RWPE1 (cell line): ENCODE results near the gene SNX33.
"Not testable (repeated sequence)": the region's sequence is repeated elsewhere in the genome, so short reads cannot be mapped to it uniquely, and the experiment has no call there.

ENCODE experiments used
- CTCF ChIA-PET: fragments of 350-600 bp; sonication (Branson Sonifier 250); formaldehyde crosslinking; extraction: SDS; loops from one replicate; lab custom pipeline; 2021; lab: Yijun Ruan, JAX
- POLR2A ChIA-PET: fragments of 400-600 bp; formaldehyde crosslinking; extraction: SDS; loops from one replicate; lab custom pipeline; 2020; ENCODE audit warnings: antibody characterized with exemption; ENCODE audit not compliant: low non-redundant PET; lab: Yijun Ruan, JAX
- DNase-seq: peaks from one replicate; pipeline ENCODE4 v3.0.0; 2012; ENCODE audit warnings: low spot score
- H3K27ac ChIP-seq: fragments of 450-650 bp; 2 replicates; pipeline ENCODE4 v1.5.1; 2017
- TF ChIP-seq, protein P1 (sequence below): fragments of 450-650 bp; conservative IDR thresholded peaks from 2 replicates; pipeline ENCODE4 v1.5.1; 2017; ENCODE audit warnings: low read depth, mild to moderate bottlenecking

SNX33 gene

DNA sequence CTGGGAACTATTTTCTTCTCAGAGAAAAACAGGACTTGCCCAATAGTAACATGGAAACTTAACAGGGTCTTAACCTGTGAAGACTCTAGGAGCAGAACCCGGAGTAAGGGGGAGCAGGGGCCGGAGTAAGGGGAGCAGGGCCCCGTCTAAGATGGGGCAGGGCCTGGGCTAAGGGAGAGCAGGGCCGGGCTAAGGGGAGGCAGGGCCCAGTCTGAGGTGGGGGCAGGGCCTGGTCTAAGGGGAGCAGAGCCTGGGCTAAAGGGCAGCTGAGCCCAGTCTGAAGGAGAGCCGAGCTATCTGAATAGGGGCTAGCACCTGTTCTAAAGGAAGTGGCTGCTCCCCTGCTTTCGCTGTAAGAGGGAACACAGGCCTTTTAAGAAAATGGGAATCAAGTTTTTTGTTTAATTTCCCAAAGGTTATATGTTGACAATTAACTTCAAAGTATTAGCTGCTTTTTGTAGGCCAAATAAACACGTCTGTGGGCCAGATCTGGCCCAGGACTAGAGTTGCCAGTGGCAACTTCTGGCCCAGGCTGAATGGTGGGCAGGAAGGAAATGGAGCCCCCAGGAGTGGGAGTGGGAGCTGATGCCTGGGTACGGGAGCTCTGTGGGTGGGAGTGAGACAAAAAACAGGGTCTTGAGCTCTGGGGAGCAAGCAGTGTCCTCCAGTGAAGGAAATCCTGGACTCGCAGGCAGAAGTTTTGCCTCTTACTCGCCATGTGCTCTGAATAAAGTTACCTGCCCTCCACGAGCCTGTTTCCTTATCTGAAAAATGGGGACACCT, 32.5 kb downstream of the SNX33 start:
- CTCF ChIA-PET: interaction anchor here (0.7 to 0.9 kb wide), 3 partner anchors 13 to 160 kb away, joined by 4 to 6 read pairs (median 4); no protein-coding TSS in a partner anchor

DNA sequence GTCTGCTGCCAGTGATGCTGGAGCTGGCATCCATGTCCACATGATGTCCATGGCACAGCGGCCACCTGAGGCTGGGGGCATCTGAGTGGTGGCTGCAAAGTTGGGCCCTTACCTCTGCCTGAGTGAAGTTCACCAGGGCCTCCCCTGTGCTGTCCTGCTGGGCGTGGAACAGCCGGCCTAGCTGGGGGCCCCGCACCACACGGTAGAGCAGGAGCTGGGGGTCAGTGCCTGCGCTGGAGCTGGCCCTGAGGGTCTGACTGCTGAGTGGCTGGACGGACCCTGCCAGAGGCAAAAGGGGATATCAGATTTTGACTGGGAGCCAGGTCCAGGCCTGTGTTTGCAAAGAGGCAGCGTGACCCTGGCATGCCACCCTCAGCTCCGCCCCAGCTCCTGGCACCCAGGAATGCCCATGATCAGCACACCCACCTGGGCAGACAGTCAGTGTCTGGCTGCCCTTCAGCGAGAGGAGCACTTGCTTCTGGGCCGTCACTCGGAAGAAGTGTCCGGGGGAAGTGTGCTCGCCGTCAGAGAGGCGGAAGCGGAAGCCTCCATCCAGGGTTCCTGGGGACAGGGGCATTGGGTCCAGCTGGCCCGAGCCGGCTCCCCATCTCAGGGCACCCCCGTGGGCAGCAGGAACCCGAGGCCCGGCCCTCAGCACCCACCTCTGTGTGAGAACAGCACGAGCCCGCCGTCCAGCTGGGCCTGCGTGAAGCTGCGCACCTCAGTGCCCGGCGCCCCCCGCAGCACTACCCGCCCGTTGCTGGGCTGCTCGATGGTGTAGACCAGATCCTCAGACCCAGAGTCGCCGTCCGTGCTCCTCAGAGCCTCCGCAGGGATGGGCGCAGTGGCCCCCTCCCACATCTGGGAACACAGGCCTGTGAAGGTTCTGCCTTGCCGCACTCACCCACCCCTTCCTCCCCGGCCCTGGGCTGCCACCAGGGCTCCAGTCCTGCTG, 34.7 kb downstream of the SNX33 start:
- TF ChIP-seq, protein P1, sequence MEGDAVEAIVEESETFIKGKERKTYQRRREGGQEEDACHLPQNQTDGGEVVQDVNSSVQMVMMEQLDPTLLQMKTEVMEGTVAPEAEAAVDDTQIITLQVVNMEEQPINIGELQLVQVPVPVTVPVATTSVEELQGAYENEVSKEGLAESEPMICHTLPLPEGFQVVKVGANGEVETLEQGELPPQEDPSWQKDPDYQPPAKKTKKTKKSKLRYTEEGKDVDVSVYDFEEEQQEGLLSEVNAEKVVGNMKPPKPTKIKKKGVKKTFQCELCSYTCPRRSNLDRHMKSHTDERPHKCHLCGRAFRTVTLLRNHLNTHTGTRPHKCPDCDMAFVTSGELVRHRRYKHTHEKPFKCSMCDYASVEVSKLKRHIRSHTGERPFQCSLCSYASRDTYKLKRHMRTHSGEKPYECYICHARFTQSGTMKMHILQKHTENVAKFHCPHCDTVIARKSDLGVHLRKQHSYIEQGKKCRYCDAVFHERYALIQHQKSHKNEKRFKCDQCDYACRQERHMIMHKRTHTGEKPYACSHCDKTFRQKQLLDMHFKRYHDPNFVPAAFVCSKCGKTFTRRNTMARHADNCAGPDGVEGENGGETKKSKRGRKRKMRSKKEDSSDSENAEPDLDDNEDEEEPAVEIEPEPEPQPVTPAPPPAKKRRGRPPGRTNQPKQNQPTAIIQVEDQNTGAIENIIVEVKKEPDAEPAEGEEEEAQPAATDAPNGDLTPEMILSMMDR: no peak
- H3K27ac ChIP-seq: peak overlapping the region; percentile 53
- CTCF ChIA-PET: interaction anchor here (0.9 to 2.4 kb wide), 6 partner anchors 11 to 43 kb away, joined by 3 to 18 read pairs (median 4); partner anchors contain the start of genes IMP3 and SNX33
- POLR2A ChIA-PET: interaction anchor here (1.1 kb wide), 1 partner anchor 43 kb away, joined by 3 read pairs; the partner anchor contains the start of gene IMP3
- no peak for DNase-seq

More for the DNA sequence above, 32.5 kb downstream of the SNX33 start:
- TF ChIP-seq, protein P1: no peak
- POLR2A ChIA-PET: no interaction called here
- peak overlapping the region; percentile 53 for H3K27ac ChIP-seq
- DNase-seq: no peak

DNA sequence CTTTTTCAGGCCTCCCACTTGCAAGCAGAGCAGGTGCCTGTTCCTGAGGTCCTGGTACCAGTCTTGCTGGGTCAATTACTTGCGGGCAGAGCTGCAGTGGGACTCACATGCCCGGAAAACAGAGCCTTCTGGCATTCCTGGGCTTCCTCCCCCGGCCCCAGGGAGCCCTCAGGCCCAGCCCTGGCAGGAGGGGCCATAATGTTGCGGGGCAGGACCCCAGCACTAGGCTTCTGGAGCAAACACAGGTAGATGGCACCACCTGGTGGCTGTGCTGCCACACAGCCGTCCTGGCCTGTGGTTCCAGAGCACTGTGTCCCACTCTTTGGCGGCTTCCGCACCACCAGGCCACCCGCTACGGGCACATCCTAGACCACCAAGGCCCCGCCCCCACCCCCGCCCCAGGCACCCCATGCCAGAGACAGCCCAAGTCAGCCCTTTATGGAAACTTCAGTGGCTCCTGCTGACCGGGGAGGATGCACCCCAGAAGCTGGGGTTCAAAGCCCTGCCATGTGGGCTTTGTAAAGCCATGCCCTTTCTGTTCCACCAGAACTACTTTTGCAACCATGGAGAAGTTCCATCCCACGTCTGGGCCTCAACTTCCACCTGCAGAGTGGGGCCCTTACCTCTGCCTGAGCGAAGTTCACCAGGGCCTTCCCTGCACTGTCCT, 36.1 kb downstream of the SNX33 start:
- peak overlapping the region; percentile 53 for H3K27ac ChIP-seq
- CTCF ChIA-PET: interaction anchor here (0.6 to 2.4 kb wide), 10 partner anchors 13 to 1254 kb away, joined by 3 to 18 read pairs (median 4); partner anchors contain the start of genes IMP3 and SNX33
- DNase-seq: peak; percentile 72
- POLR2A ChIA-PET: not testable (repeated sequence)
- TF ChIP-seq, protein P1: peak; percentile 92

DNA sequence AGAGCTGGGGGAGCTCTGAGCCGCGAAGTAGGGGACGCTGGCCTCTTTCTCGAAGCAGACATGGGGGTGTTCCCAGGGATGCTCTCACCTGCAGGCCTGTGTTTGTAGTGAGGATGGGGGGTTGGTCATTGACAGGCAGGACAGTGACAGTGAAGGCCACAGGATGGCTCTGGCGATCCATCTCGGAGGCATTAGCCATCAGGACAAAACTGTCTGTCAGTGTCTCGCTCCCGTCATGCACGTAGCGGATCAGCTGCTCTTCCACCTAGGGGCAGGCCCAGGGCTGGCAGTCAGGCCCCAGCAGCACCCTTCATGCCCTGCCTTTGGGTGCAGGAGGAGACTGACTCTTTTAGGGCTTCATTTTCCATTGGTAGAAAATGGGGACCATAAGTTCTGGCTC, 36.9 kb downstream of the SNX33 start:
- ChIA-PET POLR2A (no interaction called here), CTCF (interaction anchor here (0.6 to 2.4 kb wide), 6 partner anchors 9 to 176 kb away, joined by 3 to 18 read pairs (median 3); partner anchors contain the start of gene IMP3)
- H3K27ac ChIP-seq: peak overlapping the region; percentile 53
- TF ChIP-seq, protein P1: no peak
- no peak for DNase-seq

DNA sequence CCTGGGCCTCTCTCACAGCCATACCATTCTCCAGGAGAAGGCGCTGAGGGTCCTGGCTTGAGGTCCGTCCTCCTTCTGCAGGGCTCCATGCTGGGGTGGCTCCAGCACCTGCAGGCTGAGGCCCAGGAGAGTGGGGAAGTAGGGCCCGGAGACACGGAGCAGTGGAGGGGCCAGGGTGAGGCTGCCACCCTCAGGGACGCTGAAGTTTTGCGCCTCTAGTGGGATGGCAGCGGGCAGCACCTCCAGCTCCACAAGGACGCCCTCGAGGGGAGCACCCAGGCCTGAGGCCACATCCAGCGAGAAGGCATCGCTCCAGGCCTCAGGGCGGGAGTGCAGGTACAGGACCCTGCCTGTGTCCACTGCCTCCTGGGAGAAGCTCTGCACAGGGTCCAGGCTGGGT, 37.5 kb downstream of the SNX33 start:
- ChIA-PET POLR2A (no interaction called here), CTCF (interaction anchor here (0.6 to 2.5 kb wide), 4 partner anchors 9 to 171 kb away, joined by 3 to 18 read pairs (median 8); partner anchors contain the start of gene IMP3)
- no peak for DNase-seq

More for the DNA sequence above, 37.5 kb downstream of the SNX33 start:
- H3K27ac ChIP-seq: 0 out of 2 replicates have a peak overlapping the region, but pooled peaks have one; percentile 2
- TF ChIP-seq, protein P1: no peak
